Spleen (tissue), 11 donors: ENCODE measurements around the gene TENM4. TPM values are rescaled to one million over a fixed set of nuclear protein-coding genes. Genes with fewer than 3 reads are reported as not detected.

Source experiments
- DNase-seq: peaks from one replicate; pipeline ENCODE4 v3.0.0-alpha.2; 2020
- H3K27ac ChIP-seq, 8 donors: fragments of 200-600 bp; sonication (generic) in 7 of 8; 1 replicate in 4 of 8; 2 replicates in 4 of 8; pipeline versions ENCODE4 v1.5.0 to v1.8.0; 2016 to 2021; ENCODE audit warnings: inconsistent platforms in 4 of 8, mild to moderate bottlenecking in 4 of 8, moderate library complexity in 1 of 8
- H3K27me3 ChIP-seq, 7 donors: fragments of 200-600 bp; sonication (generic) in 6 of 7; replicated peaks in 1 of 7; 1 replicate in 4 of 7; 2 replicates in 3 of 7; pipeline versions ENCODE4 v1.5.0 to v1.8.0; 2016 to 2021; ENCODE audit warnings: inconsistent platforms in 3 of 7, mild to moderate bottlenecking in 1 of 7
- H3K36me3 ChIP-seq, 6 donors: fragments of 200-600 bp; sonication (generic) in 5 of 6; 1 replicate in 4 of 6; 2 replicates in 2 of 6; pipeline versions ENCODE4 v1.5.0 to v1.8.0; 2016 to 2021; ENCODE audit warnings: inconsistent platforms in 2 of 6
- H3K4me1 ChIP-seq, 6 donors: fragments of 200-600 bp; sonication (generic) in 5 of 6; 1 replicate in 3 of 6; 2 replicates in 3 of 6; pipeline versions ENCODE4 v1.5.0 to v1.8.0; 2016 to 2021; ENCODE audit warnings: inconsistent platforms in 3 of 6
- H3K4me3 ChIP-seq, 8 donors: fragments of 200-600 bp; sonication (generic) in 7 of 8; 1 replicate in 4 of 8; 2 replicates in 4 of 8; pipeline versions ENCODE4 v1.5.0 to v1.8.0; 2016 to 2021; ENCODE audit warnings: inconsistent platforms in 4 of 8, mild to moderate bottlenecking in 4 of 8, moderate library complexity in 2 of 8
- H3K9me3 ChIP-seq, 8 donors: fragments of 200-600 bp; sonication (generic) in 7 of 8; 1 replicate in 4 of 8; 2 replicates in 4 of 8; pipeline versions ENCODE4 v1.5.0 to v1.8.0; 2016 to 2021; ENCODE audit warnings: inconsistent platforms in 4 of 8
- CTCF ChIP-seq, 11 experiments: fragments of 200-600 bp in 7 of 11; fragments of 450-650 bp in 4 of 11; sonication (generic) in 4 of 11; IDR thresholded peaks in 8 of 11; conservative IDR thresholded peaks in 3 of 11; 1 replicate in 7 of 11; 2 replicates in 4 of 11; pipeline versions ENCODE4 v1.4.0 to v1.8.0; 2016 to 2021; ENCODE audit warnings: antibody characterized with exemption in 11 of 11, inconsistent platforms in 4 of 11, mild to moderate bottlenecking in 1 of 11
- POLR2A ChIP-seq, 3 donors: fragments of 450-650 bp; IDR thresholded peaks; one replicate each; pipeline ENCODE4 v1.5.1; 2017; ENCODE audit warnings: antibody characterized with exemption in 3 of 3, mild to moderate bottlenecking in 1 of 3
- POLR2AphosphoS5 ChIP-seq, 3 donors: sonication (generic); formaldehyde crosslinking; IDR thresholded peaks; one replicate each; pipeline ENCODE4 v1.5.1; 2017; ENCODE audit warnings: antibody characterized with exemption in 3 of 3
- WGBS, 5 donors: extraction: QIAGEN DNeasy Blood & Tissue Kit in 3 of 5; methylation state at CpG; one replicate each; pipeline versions ENCODE4 v1.1.5 to v1.1.7; 2013 to 2018; 5-methylcytosine and 5-hydroxymethylcytosine counted together
- intact Hi-C: fragments of 100-400 bp; cut with DNase I; formaldehyde crosslinking; loops from one replicate; pipeline ENCODE4 v1.15.0; 2023; ENCODE audit warnings: low total_unique reads
- polyA plus RNA-seq, 3 donors: library from polyadenylated mRNA; stranded (reverse); fragments of 200-250 nt; gene quantifications; one replicate each; pipeline ENCODE4 v1.2.1, GENCODE V29; 2013
- total RNA-seq, 7 donors: library from RNA; depleted of rRNA in 3 of 7; stranded (reverse); fragments of >200 nt in 3 of 7; fragmentation: NEBNext Ultra II Directional in 4 of 7; extraction: Animal tissue kit (Norgen Biotek cat#: 25700) in 4 of 7; gene quantifications; one replicate each; pipeline versions ENCODE4 v1.1.0 to v1.2.1, GENCODE V29; 2016 to 2021
- donor health status: healthy with polysubstance abuse.
- donor health status: DM: no; HTN: no; CAD: no; lungs with moderate emphysema.
- donor health status: DM: no; HTN: no; CAD: no.
- donor health status: Bipolar disorder and iron deficiency.
- donor health status: healthy.
- donor health status: DM: no; HTN: no; CAD: no.
- donor health status: DM: yes; HTN: yes; CAD: no.

Gene TENM4
- total and polyA plus RNA-seq, 10 donors, result 0.09 to 4.5 (median 1.2) TPM

GRCh38 chr11:79263001-79263400 lies 177.8 kb downstream of the TENM4 start:
- 43 to 54% (median 47%) methylated on average over 7 of the region's 7 CpGs for WGBS, 5 donors

GRCh38 chr11:79262221-79262620 lies 178.6 kb downstream of the TENM4 start:
- Histone ChIP-seq H3K4me1 (no peaks in the 10 kb centered on the region), H3K27ac (no peak overlapping the region), H3K27me3 (no peaks in the 10 kb centered on the region), H3K9me3 (no peaks in the 10 kb centered on the region), H3K4me3 (no peak overlapping the region), H3K36me3 (no peaks in the 10 kb centered on the region)
- TF ChIP-seq POLR2A (IDR thresholded peaks at IDR 0.05), result no peak
- no peak for TF ChIP-seq CTCF (IDR thresholded peaks at IDR 0.05 in 8 of 11, conservative IDR thresholded peaks at IDR 0.05 in 3 of 11)
- no peak for TF ChIP-seq POLR2AphosphoS5 (IDR thresholded peaks at IDR 0.05)
- DNase-seq, result no peak
- WGBS, 5 donors, result 37 to 55% (median 47%) methylated on average over 4 of the region's 4 CpGs
- intact Hi-C loops, result no loop called here

More at GRCh38 chr11:79263001-79263400, 177.8 kb downstream of the TENM4 start:
- Histone ChIP-seq H3K4me3 (no peak overlapping the region), H3K36me3 (no peaks in the 10 kb centered on the region), H3K4me1 (no peaks in the 10 kb centered on the region), H3K27ac (no peak overlapping the region), H3K27me3 (no peaks in the 10 kb centered on the region), H3K9me3 (no peaks in the 10 kb centered on the region)
- intact Hi-C loops, result no loop called here
- DNase-seq, result no peak
- no peak for TF ChIP-seq CTCF (IDR thresholded peaks at IDR 0.05 in 8 of 11, conservative IDR thresholded peaks at IDR 0.05 in 3 of 11)
- no peak for TF ChIP-seq POLR2A (IDR thresholded peaks at IDR 0.05)
- no peak for TF ChIP-seq POLR2AphosphoS5 (IDR thresholded peaks at IDR 0.05)

GRCh38 chr11:79261684-79262083 lies 179.1 kb downstream of the TENM4 start:
- no peaks in the 10 kb centered on the region for H3K27me3 ChIP-seq
- H3K4me3 ChIP-seq, result no peak overlapping the region
- TF ChIP-seq POLR2AphosphoS5 (IDR thresholded peaks at IDR 0.05), result no peak
- TF ChIP-seq POLR2A (IDR thresholded peaks at IDR 0.05), result no peak
- no peak for TF ChIP-seq CTCF (IDR thresholded peaks at IDR 0.05 in 8 of 11, conservative IDR thresholded peaks at IDR 0.05 in 3 of 11)
- H3K27ac ChIP-seq, result no peak overlapping the region
- no peaks in the 10 kb centered on the region for H3K36me3 ChIP-seq
- H3K4me1 ChIP-seq, result no peaks in the 10 kb centered on the region
- DNase-seq, result no peak
- 88 to 98% (median 94%) methylated on average over 3 of the region's 3 CpGs for WGBS, 5 donors
- H3K9me3 ChIP-seq, result no peaks in the 10 kb centered on the region
- intact Hi-C loops, result no loop called here

GRCh38 chr11:79259800-79260199 lies 181.0 kb downstream of the TENM4 start:
- Histone ChIP-seq H3K27me3 (no peaks in the 10 kb centered on the region), H3K27ac (no peak overlapping the region), H3K4me1 (no peaks in the 10 kb centered on the region), H3K36me3 (no peaks in the 10 kb centered on the region), H3K4me3 (no peak overlapping the region), H3K9me3 (no peaks in the 10 kb centered on the region)
- WGBS, 5 donors, result 94 to 98% (median 97%) methylated on average over 4 of the region's 4 CpGs
- intact Hi-C loops, result no loop called here
- no peak for DNase-seq
- TF ChIP-seq POLR2AphosphoS5 (IDR thresholded peaks at IDR 0.05) (no peak), CTCF (IDR thresholded peaks at IDR 0.05 in 8 of 11, conservative IDR thresholded peaks at IDR 0.05 in 3 of 11) (no peak), POLR2A (IDR thresholded peaks at IDR 0.05) (no peak)
